MCF 10A (cell line): ENCODE measurements around the gene ZNF287. TPM values are rescaled to one million over a fixed set of nuclear protein-coding genes. Genes with fewer than 3 reads are reported as not detected.

Source experiments
- BruUV-seq: library from RNA; stranded (reverse); fragments of 400-500 nt; replicated peaks from 2 replicates; lab custom pipeline; 2021; lab: Mats Ljungman, UMichigan
- CTCF ChIA-PET: fragments of 300-600 bp; sonication (Branson Sonifier 250); formaldehyde crosslinking; extraction: SDS; loops from one replicate; lab custom pipeline; 2021; ENCODE audit warnings: antibody characterized with exemption, inconsistent platforms; lab: Yijun Ruan, JAX
- POLR2A ChIA-PET: fragments of 300-600, 350-650 bp; sonication (Branson Sonifier 250); formaldehyde crosslinking; extraction: SDS; loops from one replicate; lab custom pipeline; 2020; ENCODE audit warnings: antibody characterized with exemption, inconsistent platforms; lab: Yijun Ruan, JAX
- DNase-seq: peaks from one replicate; pipeline ENCODE4 v3.0.0-alpha.2; 2018; ENCODE audit not compliant: unreplicated experiment
- H3K27ac Mint-ChIP-seq: one replicate; pipeline ENCODE4 v1.8.0; 2022; ENCODE audit warnings: mild to moderate bottlenecking, low read depth, mixed read lengths; ENCODE audit not compliant: unreplicated experiment
- H3K27me3 Mint-ChIP-seq: one replicate; pipeline ENCODE4 v1.8.0; 2022; ENCODE audit warnings: mixed read lengths; ENCODE audit not compliant: insufficient read depth, unreplicated experiment
- H3K36me3 Mint-ChIP-seq: one replicate; pipeline ENCODE4 v1.8.0; 2022; ENCODE audit warnings: mild to moderate bottlenecking, moderate library complexity, mixed read lengths; ENCODE audit not compliant: insufficient read depth, unreplicated experiment
- H3K4me1 Mint-ChIP-seq: one replicate; pipeline ENCODE4 v1.8.0; 2022; ENCODE audit warnings: mixed read lengths; ENCODE audit not compliant: insufficient read depth, unreplicated experiment
- H3K4me3 Mint-ChIP-seq: one replicate; pipeline ENCODE4 v1.8.0; 2022; ENCODE audit warnings: mild to moderate bottlenecking, moderate library complexity, mixed read lengths; ENCODE audit not compliant: unreplicated experiment
- H3K9me3 Mint-ChIP-seq: one replicate; pipeline ENCODE4 v1.8.0; 2022; ENCODE audit warnings: mixed read lengths; ENCODE audit not compliant: unreplicated experiment
- intact Hi-C: fragments of 100-400 bp; cut with micrococcal nuclease; formaldehyde crosslinking; loops from 2 replicates; pipeline ENCODE4 v1.14.1; 2022
- total RNA-seq: library from RNA; stranded (reverse); gene quantifications from 2 replicates; pipeline ENCODE4 v1.2.3, GENCODE V29; 2022
- TF ChIP-seq, protein P1 (sequence below): fragments of 200-600 bp; IDR thresholded peaks from one replicate; pipeline ENCODE4 v1.8.0; 2022; ENCODE audit warnings: antibody characterized with exemption, mild to moderate bottlenecking; ENCODE audit not compliant: unreplicated experiment

The ZNF287 gene
- total RNA-seq, 1 experiment from 2014 or later = 2.2 TPM

DNA sequence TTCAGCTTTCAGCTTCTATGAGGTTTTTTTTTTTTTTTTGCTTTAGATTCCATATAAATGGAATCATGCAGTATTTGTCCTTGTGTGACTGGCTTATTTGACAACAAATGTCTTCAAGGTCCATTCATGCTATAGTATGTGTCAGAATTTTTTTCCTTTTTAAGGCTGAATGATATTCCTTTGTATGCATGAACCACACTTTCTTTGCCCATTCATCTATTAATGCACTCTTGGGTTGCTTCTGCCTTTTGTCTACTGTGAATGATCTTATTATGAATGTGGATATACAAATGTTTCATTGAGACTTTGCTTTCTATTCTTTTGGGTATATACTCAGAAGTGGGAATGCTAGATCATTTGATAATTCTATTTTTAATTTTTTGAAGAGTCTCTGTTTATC, 50.0 kb downstream of the ZNF287 start:
- H3K27ac Mint-ChIP-seq = no peak overlapping the region
- intact Hi-C loops = no loop called here
- TF ChIP-seq, protein P1, sequence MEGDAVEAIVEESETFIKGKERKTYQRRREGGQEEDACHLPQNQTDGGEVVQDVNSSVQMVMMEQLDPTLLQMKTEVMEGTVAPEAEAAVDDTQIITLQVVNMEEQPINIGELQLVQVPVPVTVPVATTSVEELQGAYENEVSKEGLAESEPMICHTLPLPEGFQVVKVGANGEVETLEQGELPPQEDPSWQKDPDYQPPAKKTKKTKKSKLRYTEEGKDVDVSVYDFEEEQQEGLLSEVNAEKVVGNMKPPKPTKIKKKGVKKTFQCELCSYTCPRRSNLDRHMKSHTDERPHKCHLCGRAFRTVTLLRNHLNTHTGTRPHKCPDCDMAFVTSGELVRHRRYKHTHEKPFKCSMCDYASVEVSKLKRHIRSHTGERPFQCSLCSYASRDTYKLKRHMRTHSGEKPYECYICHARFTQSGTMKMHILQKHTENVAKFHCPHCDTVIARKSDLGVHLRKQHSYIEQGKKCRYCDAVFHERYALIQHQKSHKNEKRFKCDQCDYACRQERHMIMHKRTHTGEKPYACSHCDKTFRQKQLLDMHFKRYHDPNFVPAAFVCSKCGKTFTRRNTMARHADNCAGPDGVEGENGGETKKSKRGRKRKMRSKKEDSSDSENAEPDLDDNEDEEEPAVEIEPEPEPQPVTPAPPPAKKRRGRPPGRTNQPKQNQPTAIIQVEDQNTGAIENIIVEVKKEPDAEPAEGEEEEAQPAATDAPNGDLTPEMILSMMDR = no peak
- peaks cover 25% of the 10 kb centered on the region for H3K27me3 Mint-ChIP-seq
- H3K4me1 Mint-ChIP-seq = peaks cover 17% of the 10 kb centered on the region
- no peak for DNase-seq
- no peaks in the 10 kb centered on the region for H3K9me3 Mint-ChIP-seq
- no peak overlapping the region for H3K4me3 Mint-ChIP-seq
- no peaks in the 10 kb centered on the region for H3K36me3 Mint-ChIP-seq
- CTCF ChIA-PET = interaction anchor here (0.6 to 9.4 kb wide), 4 partner anchors 66 to 166 kb away, joined by 3 to 173 read pairs (median 4); partner anchors contain the start of gene CENPV
- POLR2A ChIA-PET = interaction anchor here (0.7 kb wide), 1 partner anchor 79 kb away, joined by 5 read pairs; no protein-coding TSS in a partner anchor
- no TSS peak for BruUV-seq

DNA sequence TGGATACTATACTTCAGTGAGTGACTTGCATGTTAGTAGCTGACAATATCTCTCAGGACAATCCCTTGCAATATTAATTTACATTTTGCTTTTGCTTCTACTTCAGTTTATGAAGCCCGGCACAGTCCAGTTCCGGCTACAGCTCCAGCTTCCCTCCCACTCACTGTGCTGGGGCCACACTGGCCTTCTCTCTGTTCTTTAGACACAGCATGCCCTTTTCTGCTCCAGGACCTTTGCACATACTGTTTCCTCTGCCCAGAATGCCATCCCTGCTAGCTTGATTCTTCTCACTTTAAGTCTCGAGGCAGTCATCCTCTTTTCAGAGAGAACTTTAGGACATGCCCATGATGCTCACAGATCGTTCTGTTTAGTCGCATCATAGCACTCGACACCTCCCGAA, 51.5 kb downstream of the ZNF287 start:
- Mint-ChIP-seq H3K4me1 (peaks cover 17% of the 10 kb centered on the region), H3K4me3 (no peak overlapping the region), H3K9me3 (no peaks in the 10 kb centered on the region), H3K27ac (no peak overlapping the region), H3K36me3 (no peaks in the 10 kb centered on the region), H3K27me3 (peaks cover 40% of the 10 kb centered on the region)
- ChIA-PET CTCF (interaction anchor here (0.5 to 9.4 kb wide), 3 partner anchors 54 to 526 kb away, joined by 3 to 173 read pairs (median 7); no protein-coding TSS in a partner anchor), POLR2A (interaction anchor here (0.9 to 1.5 kb wide), 3 partner anchors 30 to 139 kb away, joined by 3 to 5 read pairs (median 3); no protein-coding TSS in a partner anchor)
- no peak for DNase-seq
- intact Hi-C loops = no loop called here
- TF ChIP-seq, protein P1 = no peak
- BruUV-seq = no TSS peak

DNA sequence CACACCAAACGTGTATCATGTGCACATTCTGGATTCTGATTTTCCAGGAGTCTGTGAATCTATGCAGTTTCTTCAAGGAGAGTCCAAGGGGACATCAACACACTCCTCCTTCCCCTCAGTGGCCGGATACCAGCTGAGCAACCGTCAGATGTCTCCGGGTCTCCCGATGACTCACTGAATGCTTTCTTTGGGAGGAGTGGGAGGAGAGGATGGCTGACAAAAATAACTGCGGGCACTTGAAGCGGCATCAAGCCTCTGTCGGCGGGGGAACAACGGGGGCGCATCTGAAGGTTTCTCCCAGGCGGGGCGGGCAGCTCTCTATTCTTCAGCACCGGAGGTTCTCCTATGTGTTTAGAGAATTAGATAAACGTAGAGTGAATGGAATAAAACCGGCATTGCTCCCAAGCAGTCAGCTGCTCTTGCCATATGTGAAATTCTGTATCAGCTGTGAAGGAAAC, 52.4 kb downstream of the ZNF287 start:
- CTCF ChIA-PET = interaction anchor here (0.7 to 9.4 kb wide), 2 partner anchors 64 to 152 kb away, joined by 3 to 173 read pairs; no protein-coding TSS in a partner anchor
- Mint-ChIP-seq H3K9me3 (no peaks in the 10 kb centered on the region), H3K36me3 (no peaks in the 10 kb centered on the region), H3K27me3 (peaks cover 46% of the 10 kb centered on the region), H3K4me3 (peak overlapping the region; percentile 50), H3K4me1 (peaks cover 17% of the 10 kb centered on the region), H3K27ac (no peak overlapping the region)
- BruUV-seq = no TSS peak
- TF ChIP-seq, protein P1 = no peak
- POLR2A ChIA-PET = interaction anchor here (0.7 to 1.5 kb wide), 4 partner anchors 77 to 301 kb away, joined by 3 read pairs; partner anchors contain the start of gene NCOR1
- DNase-seq = peak; percentile 65
- intact Hi-C loops = no loop called here

DNA sequence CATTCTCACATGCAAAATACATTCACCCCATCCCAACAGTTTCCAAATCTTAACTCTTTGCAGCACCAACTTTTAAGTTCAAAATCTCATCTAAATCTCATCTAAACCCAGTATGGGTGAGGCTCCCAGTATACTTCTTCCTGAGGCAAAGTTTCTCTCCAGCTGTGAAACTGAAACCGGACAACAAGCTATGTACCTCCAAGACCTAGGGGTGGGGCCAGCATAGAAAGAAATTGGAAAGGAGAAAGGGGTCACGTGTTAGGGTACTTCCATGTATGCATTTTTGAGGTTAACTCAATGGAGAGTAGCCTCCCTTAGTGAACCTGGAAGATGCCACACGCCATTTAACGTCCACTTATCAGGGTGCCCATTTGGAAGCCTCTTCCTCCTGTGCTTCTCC, 53.1 kb downstream of the ZNF287 start:
- Mint-ChIP-seq H3K4me3 (no peak overlapping the region), H3K27me3 (peaks cover 51% of the 10 kb centered on the region), H3K36me3 (no peaks in the 10 kb centered on the region), H3K4me1 (peaks cover 10% of the 10 kb centered on the region), H3K9me3 (no peaks in the 10 kb centered on the region), H3K27ac (no peak overlapping the region)
- no peak for DNase-seq
- ChIA-PET CTCF (interaction anchor here (9.4 kb wide), 1 partner anchor 63 kb away, joined by 173 read pairs; no protein-coding TSS in a partner anchor), POLR2A (interaction anchor here (1.0 to 1.5 kb wide), 2 partner anchors 17 to 76 kb away, joined by 3 read pairs; no protein-coding TSS in a partner anchor)
- BruUV-seq = no TSS peak
- TF ChIP-seq, protein P1 = no peak
- intact Hi-C loops = no loop called here
